GM10266 (cell line): ENCODE data around the gene USPL1.

ENCODE experiments used
- DNase-seq: peaks from one replicate; pipeline ENCODE4 v3.0.0; 2012; ENCODE audit errors: extremely low spot score
- CTCF ChIP-seq: IDR thresholded peaks from 2 replicates; pipeline ENCODE4 v1.5.1; 2012; ENCODE audit warnings: mild to moderate bottlenecking, low read depth; ENCODE audit not compliant: control insufficient read depth, insufficient read depth; ENCODE audit errors: missing control alignments

Gene USPL1

DNA sequence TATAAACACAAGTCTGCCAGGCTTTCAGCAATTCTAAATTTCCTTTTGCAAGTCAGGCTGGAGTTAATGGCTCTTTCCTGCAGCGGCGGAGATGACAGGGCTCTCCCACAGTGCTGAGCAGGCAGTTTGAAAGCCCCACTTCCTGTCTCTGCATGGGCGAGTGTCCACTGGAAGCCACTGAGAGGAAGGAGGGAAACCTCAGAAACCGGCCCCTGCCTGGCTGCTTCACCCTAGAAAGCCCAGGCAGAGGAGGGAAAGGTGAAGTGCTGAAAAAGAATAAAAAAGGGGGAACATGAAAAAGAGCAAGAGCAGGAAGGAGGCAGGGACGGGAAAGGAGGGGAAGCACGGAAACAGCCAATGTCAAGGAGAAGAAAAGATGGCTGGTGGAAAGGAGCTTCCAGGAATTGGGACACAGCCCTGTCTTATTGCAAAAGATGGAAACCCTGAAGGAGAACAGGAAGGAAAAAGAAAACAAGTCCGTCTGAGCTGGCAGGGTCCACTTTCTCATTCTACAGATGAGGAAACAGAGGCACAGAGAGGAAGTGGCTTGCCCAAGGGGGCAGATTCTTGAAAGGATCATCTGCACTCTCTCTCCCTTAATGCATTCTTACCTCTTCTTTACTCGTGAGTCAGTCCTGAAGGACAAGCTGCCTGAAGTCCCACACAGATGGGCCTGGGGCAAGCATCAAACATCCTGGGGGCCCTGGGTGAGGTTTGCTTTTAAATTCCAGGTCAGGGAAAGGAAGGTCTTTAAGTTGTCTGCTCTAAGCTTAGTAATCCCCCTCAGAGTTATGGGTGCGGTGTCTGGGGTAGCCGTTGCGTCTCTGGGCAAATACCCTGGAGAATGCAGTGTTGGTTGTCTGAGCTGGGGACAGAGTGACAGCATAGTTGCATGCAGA lies 78.8 kb downstream of the USPL1 start:
- no peak for DNase-seq
- no peak for TF ChIP-seq CTCF

- no peak for TF ChIP-seq CTCF
- DNase-seq: no peak
Observed at GRCh38 chr13:30697177-30697953, 79.6 kb downstream of the USPL1 start.

DNA sequence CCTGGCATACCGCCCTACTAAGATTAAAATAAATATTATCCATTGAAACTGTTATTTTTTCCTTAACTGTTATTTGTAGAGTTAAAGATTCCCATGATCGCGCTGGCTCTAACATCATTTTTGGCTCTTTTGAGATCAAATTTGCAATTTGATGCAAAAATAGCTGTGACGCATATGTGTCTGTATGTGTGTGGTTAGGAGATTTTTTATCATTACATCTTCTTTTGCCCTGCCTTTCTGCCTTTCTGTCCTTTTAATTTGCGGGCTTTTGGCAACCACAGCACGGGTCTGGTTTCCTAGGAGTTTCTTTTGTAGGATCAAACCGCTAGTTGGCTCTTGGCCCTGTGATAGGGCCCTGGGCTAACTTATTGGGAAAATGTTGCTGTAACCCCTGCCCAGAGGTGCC lies 80.3 kb downstream of the USPL1 start:
- DNase-seq: no peak
- TF ChIP-seq CTCF: no peak

DNA sequence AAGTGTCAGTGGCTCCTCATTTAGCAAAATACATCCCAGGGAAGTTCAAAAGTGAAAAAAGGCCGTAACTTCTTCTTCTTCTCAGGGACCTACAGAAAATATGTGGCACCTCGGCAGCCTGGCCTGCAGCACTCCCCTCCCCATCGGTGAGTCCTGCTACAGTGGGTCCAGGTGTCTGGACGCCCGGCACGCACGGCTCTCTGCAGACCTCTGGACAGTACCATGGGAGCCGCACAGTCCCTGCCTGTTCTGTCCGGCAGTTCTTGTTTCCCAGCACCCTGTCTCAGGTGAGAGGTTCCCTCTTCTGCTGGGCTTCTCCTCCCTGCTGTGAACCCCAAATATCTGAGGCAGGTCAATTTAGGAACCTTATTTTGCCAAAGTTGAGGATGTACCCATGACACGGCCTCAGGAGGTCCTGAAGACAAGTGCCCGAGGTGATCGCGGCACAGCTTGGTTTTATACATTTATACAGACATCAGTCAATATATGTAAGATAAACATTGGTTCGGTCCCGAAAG lies 80.8 kb downstream of the USPL1 start:
- DNase-seq: no peak
- TF ChIP-seq CTCF: no peak

DNA sequence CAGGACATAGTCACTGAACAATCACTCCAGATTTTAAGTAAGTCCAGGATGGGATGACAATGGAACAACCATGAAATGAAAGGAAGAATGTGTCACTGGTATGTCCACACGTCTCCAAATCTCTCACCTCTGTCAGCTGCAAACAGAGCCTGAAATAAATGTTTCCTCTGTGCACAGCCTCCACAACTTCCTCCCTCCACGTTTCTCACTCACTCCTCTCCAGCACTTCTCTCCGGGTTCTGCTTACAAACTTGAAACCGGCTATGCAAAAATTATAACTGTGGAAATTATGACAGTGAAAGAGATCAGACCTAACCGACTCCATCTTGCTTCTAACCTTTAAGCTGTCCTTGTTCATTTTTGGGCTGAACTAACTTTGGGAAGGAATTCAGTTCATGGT lies 82.6 kb downstream of the USPL1 start:
- no peak for DNase-seq
- TF ChIP-seq CTCF: no peak

GRCh38 chr13:30702006-30702405 lies 84.3 kb downstream of the USPL1 start:
- TF ChIP-seq CTCF: no peak
- no peak for DNase-seq
